ENCODE results near the gene BBS5. TPM values are rescaled to one million over a fixed set of nuclear protein-coding genes. Genes with fewer than 3 reads are reported as not detected.

Gene BBS5
- total RNA-seq, 1 experiment from 2014 or later = 4.6 TPM

DNA sequence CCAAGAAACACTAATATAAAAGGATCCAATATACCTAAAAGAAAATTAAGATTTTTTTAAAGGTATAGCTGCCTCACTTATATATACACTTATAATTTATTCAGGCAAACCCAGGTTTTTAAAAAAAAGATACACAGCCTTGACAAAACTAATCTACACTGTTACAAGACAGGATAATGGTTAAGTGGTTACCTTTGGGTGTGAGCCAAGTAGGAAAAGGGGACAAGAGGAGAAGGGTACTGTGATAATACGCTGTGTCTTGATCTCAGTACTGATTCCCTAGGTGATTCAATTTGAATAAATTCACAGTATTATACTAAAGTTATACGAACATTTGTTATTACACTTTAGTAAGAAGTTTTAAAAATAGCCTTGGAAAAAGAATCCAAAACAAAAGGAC is 60.9 kb downstream of the BBS5 start:
- Histone ChIP-seq H3K4me2 (ENCODE audit: low read length) (no peak overlapping the region), H3K79me2 (ENCODE audit: insufficient read depth, low read length) (no peaks in the 10 kb centered on the region), H4K20me1 (ENCODE audit: insufficient read depth) (no peaks in the 10 kb centered on the region), H3K4me3 (replicated peaks in 1 of 2; ENCODE audit: low read depth in 1 of 2, low read length in 2 of 2) (no peak overlapping the region), H3K9ac (ENCODE audit: low read length) (no peak overlapping the region), H3K9me2 (ENCODE audit: insufficient read depth) (no peaks in the 10 kb centered on the region), H3K36me3 (ENCODE audit: control insufficient read depth in 1 of 2, insufficient read depth in 2 of 2, low read length in 2 of 2) (peaks cover 2 to 4% of the 10 kb centered on the region in 2 experiments; a peak in 1 of 4 replicates), H3K9me3 (ENCODE audit: control insufficient read depth in 1 of 2, insufficient read depth in 1 of 2, low read depth in 1 of 2, low read length in 2 of 2) (no peaks in the 10 kb centered on the region), H3K4me1 (ENCODE audit: control insufficient read depth in 1 of 2, insufficient read depth in 2 of 2, low read length in 2 of 2) (no peaks in the 10 kb centered on the region), H3K27me3 (ENCODE audit: insufficient read depth, low read length) (no peaks in the 10 kb centered on the region), H3K27ac (ENCODE audit: low read depth, low read length) (no peak overlapping the region), H2AFZ (ENCODE audit: low read depth, low read length, poor library complexity, severe bottlenecking) (no peak overlapping the region)
- DNase-seq (ENCODE audit: low read depth, low spot score) (no peak), ATAC-seq (no peak)
- BruUV-seq (replicated peaks) = no TSS peak
- ChIA-PET POLR2A (no interaction called here), RAD21 (ENCODE audit: low non-redundant PET in 1 of 2, low total read pairs in 2 of 2, uncharacterized antibody in 2 of 2, unreplicated experiment in 2 of 2) (no interaction called here), CTCF (no interaction called here)
- intact Hi-C loops (cut with micrococcal nuclease) = no loop called here
- no peak for TF ChIP-seq CBX3 (IDR thresholded peaks at IDR 0.05; ENCODE audit: low read depth)
- no peak for TF ChIP-seq EZH2phosphoT487 (IDR thresholded peaks at IDR 0.05; ENCODE audit: borderline replicate concordance)
- TF ChIP-seq, protein P1, sequence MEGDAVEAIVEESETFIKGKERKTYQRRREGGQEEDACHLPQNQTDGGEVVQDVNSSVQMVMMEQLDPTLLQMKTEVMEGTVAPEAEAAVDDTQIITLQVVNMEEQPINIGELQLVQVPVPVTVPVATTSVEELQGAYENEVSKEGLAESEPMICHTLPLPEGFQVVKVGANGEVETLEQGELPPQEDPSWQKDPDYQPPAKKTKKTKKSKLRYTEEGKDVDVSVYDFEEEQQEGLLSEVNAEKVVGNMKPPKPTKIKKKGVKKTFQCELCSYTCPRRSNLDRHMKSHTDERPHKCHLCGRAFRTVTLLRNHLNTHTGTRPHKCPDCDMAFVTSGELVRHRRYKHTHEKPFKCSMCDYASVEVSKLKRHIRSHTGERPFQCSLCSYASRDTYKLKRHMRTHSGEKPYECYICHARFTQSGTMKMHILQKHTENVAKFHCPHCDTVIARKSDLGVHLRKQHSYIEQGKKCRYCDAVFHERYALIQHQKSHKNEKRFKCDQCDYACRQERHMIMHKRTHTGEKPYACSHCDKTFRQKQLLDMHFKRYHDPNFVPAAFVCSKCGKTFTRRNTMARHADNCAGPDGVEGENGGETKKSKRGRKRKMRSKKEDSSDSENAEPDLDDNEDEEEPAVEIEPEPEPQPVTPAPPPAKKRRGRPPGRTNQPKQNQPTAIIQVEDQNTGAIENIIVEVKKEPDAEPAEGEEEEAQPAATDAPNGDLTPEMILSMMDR (IDR thresholded peaks at IDR 0.05 in 2 of 3, conservative IDR thresholded peaks at IDR 0.05 in 1 of 3; ENCODE audit: borderline replicate concordance in 1 of 3, insufficient read depth in 1 of 3, low read depth in 2 of 3, low read length in 2 of 3) = no peak
- no peak for TF ChIP-seq FOSL1 (IDR thresholded peaks at IDR 0.05; ENCODE audit: low read depth)
- no peak for TF ChIP-seq ELF1 (IDR thresholded peaks at IDR 0.05; ENCODE audit: borderline replicate concordance, low read depth)
- TF ChIP-seq RAD21 (IDR thresholded peaks at IDR 0.05; ENCODE audit: low read depth) = no peak
- no peak for TF ChIP-seq ZNF274 (IDR thresholded peaks at IDR 0.05; ENCODE audit: low read depth, low read length)
- TF ChIP-seq ZFX (IDR thresholded peaks at IDR 0.05) = no peak
- no peak for TF ChIP-seq POLR2A (IDR thresholded peaks at IDR 0.05; ENCODE audit: borderline replicate concordance, extremely low read depth, insufficient read depth, insufficient read length)
- no peak for TF ChIP-seq YY1 (IDR thresholded peaks at IDR 0.05; ENCODE audit: extremely low read depth, insufficient replicate concordance, low read depth, low read length)
- TF ChIP-seq EGR1 (IDR thresholded peaks at IDR 0.05; ENCODE audit: low read depth) = no peak
- TF ChIP-seq, protein P2, sequence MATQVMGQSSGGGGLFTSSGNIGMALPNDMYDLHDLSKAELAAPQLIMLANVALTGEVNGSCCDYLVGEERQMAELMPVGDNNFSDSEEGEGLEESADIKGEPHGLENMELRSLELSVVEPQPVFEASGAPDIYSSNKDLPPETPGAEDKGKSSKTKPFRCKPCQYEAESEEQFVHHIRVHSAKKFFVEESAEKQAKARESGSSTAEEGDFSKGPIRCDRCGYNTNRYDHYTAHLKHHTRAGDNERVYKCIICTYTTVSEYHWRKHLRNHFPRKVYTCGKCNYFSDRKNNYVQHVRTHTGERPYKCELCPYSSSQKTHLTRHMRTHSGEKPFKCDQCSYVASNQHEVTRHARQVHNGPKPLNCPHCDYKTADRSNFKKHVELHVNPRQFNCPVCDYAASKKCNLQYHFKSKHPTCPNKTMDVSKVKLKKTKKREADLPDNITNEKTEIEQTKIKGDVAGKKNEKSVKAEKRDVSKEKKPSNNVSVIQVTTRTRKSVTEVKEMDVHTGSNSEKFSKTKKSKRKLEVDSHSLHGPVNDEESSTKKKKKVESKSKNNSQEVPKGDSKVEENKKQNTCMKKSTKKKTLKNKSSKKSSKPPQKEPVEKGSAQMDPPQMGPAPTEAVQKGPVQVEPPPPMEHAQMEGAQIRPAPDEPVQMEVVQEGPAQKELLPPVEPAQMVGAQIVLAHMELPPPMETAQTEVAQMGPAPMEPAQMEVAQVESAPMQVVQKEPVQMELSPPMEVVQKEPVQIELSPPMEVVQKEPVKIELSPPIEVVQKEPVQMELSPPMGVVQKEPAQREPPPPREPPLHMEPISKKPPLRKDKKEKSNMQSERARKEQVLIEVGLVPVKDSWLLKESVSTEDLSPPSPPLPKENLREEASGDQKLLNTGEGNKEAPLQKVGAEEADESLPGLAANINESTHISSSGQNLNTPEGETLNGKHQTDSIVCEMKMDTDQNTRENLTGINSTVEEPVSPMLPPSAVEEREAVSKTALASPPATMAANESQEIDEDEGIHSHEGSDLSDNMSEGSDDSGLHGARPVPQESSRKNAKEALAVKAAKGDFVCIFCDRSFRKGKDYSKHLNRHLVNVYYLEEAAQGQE (IDR thresholded peaks at IDR 0.05; ENCODE audit: low read depth) = no peak
- no peak for TF ChIP-seq ATF3 (IDR thresholded peaks at IDR 0.05)
- TF ChIP-seq TCF7L2 (IDR thresholded peaks at IDR 0.05; ENCODE audit: borderline replicate concordance, extremely low read depth, insufficient read depth, insufficient read length) = no peak
- TF ChIP-seq, protein P3, sequence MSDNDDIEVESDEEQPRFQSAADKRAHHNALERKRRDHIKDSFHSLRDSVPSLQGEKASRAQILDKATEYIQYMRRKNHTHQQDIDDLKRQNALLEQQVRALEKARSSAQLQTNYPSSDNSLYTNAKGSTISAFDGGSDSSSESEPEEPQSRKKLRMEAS (IDR thresholded peaks at IDR 0.05) = no peak
- no peak for TF ChIP-seq JUND (IDR thresholded peaks at IDR 0.05)
- no peak for TF ChIP-seq SRF (IDR thresholded peaks at IDR 0.05; ENCODE audit: low read depth)
- TF ChIP-seq SIN3A (IDR thresholded peaks at IDR 0.05; ENCODE audit: low read depth) = no peak

Data from HCT116 (cell line).